ENCODE data around the gene CD1E.

The CD1E gene

DNA sequence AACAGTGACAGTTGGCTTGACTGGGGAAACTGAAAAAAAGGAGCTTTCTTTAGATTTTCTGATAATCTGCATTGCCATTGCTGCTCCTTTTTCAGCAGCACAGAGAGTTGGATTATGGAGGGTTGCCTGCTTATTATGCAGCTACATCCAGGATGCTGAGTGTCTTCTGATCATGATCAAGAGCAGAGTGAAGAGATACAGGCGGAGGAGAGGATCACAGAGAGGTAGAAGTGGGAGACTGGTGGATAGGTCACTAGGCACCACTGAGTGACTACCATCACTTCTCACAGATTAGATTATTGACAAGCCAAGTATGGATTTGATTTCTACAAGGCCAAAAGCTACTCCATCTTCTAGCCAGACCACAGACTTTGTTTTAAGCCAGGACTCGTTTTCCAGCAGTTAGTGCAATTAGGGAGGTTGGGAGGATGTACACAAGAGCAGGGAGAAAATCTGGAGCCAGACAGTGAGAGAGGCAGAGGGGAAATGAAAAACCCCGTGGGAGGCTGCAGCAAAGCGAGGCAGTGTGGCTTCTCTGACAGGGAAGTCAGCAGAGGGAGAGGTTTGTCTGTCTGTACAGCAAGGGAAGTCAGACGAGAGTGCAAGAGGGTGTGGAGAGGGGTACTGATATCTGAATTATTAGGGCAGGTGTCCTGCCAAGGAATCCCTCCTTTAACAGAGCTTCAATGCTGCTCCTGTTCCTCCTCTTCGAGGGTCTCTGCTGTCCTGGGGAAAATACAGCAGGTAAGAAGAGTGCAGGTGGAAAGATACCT lies at the start of gene CD1E:
TSS of gene CD1E (plus strand) at position 592 of the 773 bp plus-strand sequence. CDS start at position 687, 95 bp downstream.
- H3K9me3 ChIP-seq = no peaks in the 10 kb centered on the region
- no peaks in the 10 kb centered on the region for H3K4me1 ChIP-seq
- no peak for DNase-seq (ENCODE audit: low spot score in 2 of 2)
- H3K27me3 ChIP-seq (ENCODE audit: low read depth) = no peaks in the 10 kb centered on the region
- no peaks in the 10 kb centered on the region for H3K36me3 ChIP-seq (replicated peaks)
- in situ Hi-C loops (cut with MboI; ENCODE audit: low sequenced_read_pairs) = no loop called here
- no peak within 1 kb of the TSS for H3K4me3 ChIP-seq

DNA sequence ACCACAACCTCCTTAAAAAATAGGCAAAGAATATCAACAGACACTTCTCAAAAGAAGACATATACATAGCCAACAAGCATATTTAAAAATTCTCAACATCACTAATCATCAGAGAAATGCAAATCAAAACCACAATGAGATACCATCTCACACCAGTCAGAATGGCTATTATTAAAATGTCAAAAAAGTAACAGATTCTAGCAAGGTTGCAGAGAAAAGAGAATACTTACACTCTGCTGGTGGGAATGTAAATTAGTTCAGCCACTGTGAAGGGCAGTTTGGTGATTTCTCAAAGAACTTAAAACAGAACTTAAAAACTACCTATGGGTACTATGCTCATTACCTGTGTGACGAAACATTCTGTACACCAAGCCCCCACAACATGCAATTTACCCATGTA lies 43.1 kb upstream of the CD1E start:
- Histone ChIP-seq H3K27me3 (ENCODE audit: low read depth) (no peaks in the 10 kb centered on the region), H3K9me3 (no peaks in the 10 kb centered on the region), H3K36me3 (replicated peaks) (no peaks in the 10 kb centered on the region), H3K4me3 (no peak overlapping the region), H3K4me1 (no peaks in the 10 kb centered on the region)
- in situ Hi-C loops (cut with MboI; ENCODE audit: low sequenced_read_pairs) = no loop called here
- DNase-seq (ENCODE audit: low spot score in 2 of 2) = no peak

DNA sequence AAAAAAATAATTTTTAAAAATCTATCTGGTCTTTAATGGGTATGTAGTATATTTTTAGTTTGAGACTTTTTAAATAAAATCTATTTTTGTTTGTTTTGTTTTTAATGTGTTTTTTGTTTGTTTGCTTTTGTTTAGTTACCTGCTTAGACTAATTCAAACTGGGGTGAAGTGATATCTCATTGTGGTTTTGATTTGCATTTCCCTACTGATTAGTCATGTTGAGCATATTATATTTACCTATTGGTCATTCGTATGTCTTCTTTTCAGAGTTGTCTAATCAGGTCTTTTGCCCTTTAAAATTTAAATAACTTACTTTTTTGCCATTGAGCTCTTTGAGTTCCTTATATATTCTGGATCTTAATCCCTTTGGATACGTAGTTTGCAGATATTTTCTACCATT lies 42.6 kb upstream of the CD1E start:
- DNase-seq (ENCODE audit: low spot score in 2 of 2) = no peak
- in situ Hi-C loops (cut with MboI; ENCODE audit: low sequenced_read_pairs) = no loop called here
- Histone ChIP-seq H3K36me3 (replicated peaks) (no peaks in the 10 kb centered on the region), H3K4me1 (no peaks in the 10 kb centered on the region), H3K27me3 (ENCODE audit: low read depth) (no peaks in the 10 kb centered on the region), H3K9me3 (no peaks in the 10 kb centered on the region), H3K4me3 (no peak overlapping the region)

- no peak for DNase-seq (ENCODE audit: low spot score in 2 of 2)
- Histone ChIP-seq H3K27me3 (ENCODE audit: low read depth) (no peaks in the 10 kb centered on the region), H3K9me3 (no peaks in the 10 kb centered on the region), H3K4me1 (no peaks in the 10 kb centered on the region), H3K36me3 (replicated peaks) (no peaks in the 10 kb centered on the region), H3K4me3 (no peak overlapping the region)
- in situ Hi-C loops (cut with MboI; ENCODE audit: low sequenced_read_pairs) = no loop called here
Observed at GRCh38 chr1:158323866-158324265, 29.8 kb upstream of the CD1E start.

DNA sequence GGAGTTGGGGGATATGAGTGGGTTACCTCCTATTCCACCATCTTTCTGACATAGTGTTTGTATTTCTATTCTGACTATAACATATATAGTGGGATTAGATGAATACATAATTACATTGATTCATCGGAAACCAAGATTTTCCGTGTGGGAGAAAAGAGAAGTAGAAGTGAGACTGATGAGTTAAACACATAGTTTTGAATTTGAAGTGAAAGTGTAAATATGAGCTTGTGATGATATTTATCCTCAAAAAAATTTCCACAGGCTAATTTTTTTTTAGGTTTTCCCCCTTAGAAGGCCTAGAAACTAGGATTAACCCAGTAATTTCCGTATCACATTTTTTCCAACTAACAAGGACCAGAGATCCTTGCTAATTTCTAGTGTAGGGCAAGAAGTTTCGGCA lies 29.3 kb upstream of the CD1E start:
- Histone ChIP-seq H3K4me3 (no peak overlapping the region), H3K4me1 (no peaks in the 10 kb centered on the region), H3K27me3 (ENCODE audit: low read depth) (no peaks in the 10 kb centered on the region), H3K36me3 (replicated peaks) (no peaks in the 10 kb centered on the region), H3K9me3 (no peaks in the 10 kb centered on the region)
- in situ Hi-C loops (cut with MboI; ENCODE audit: low sequenced_read_pairs) = no loop called here
- no peak for DNase-seq (ENCODE audit: low spot score in 2 of 2)

DNA sequence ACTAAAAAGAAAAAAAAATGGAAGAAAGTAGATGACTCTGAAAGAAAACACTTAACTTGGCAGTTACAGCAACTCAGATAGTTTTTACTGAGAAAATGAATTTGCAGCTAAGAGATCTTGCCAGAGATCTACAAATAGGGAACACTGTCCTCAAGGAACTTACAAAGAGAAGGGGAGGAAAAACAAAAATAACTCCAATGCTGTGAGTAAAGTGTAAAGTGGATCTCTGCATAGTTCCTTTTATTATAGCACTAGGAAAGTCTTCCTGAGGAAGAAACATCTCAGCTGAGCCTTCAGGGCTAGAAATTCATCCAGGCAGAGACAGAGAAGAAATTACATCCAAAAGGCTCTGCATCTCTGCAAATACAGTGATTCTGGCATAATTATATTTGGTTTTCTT lies 26.2 kb upstream of the CD1E start:
- no peaks in the 10 kb centered on the region for H3K4me1 ChIP-seq
- in situ Hi-C loops (cut with MboI; ENCODE audit: low sequenced_read_pairs) = no loop called here
- H3K9me3 ChIP-seq = no peaks in the 10 kb centered on the region
- no peak for DNase-seq (ENCODE audit: low spot score in 2 of 2)
- no peaks in the 10 kb centered on the region for H3K27me3 ChIP-seq (ENCODE audit: low read depth)
- no peak overlapping the region for H3K4me3 ChIP-seq
- no peaks in the 10 kb centered on the region for H3K36me3 ChIP-seq (replicated peaks)

- H3K9me3 ChIP-seq = no peaks in the 10 kb centered on the region
- no peaks in the 10 kb centered on the region for H3K4me1 ChIP-seq
- in situ Hi-C loops (cut with MboI; ENCODE audit: low sequenced_read_pairs) = no loop called here
- H3K27me3 ChIP-seq (ENCODE audit: low read depth) = no peaks in the 10 kb centered on the region
- H3K36me3 ChIP-seq (replicated peaks) = no peaks in the 10 kb centered on the region
- no peak overlapping the region for H3K4me3 ChIP-seq
- no peak for DNase-seq (ENCODE audit: low spot score in 2 of 2)
Observed at GRCh38 chr1:158328426-158328825, 25.3 kb upstream of the CD1E start.

DNA sequence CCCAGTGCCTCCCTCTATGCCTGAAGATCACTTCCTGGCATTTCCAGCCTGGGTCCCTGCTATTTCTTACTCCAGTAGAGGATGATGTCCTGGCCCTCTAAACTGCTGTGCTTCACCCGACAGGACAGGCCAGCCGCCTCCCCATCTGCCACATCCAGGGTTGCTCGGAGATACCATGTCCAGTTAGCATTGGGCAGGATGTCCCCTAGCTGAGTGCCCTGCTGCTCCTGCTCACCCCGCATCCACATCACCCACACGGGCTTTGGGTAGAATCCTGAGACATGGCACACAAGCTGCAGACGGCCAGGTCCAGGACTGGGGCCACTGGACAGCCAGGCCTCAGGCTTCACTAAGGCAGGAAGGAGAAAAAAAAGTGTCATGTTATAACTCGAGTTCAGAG lies 24.4 kb upstream of the CD1E start:
- no peaks in the 10 kb centered on the region for H3K4me1 ChIP-seq
- in situ Hi-C loops (cut with MboI; ENCODE audit: low sequenced_read_pairs) = no loop called here
- DNase-seq (ENCODE audit: low spot score in 2 of 2) = no peak
- no peaks in the 10 kb centered on the region for H3K27me3 ChIP-seq (ENCODE audit: low read depth)
- H3K36me3 ChIP-seq (replicated peaks) = no peaks in the 10 kb centered on the region
- H3K9me3 ChIP-seq = no peaks in the 10 kb centered on the region
- H3K4me3 ChIP-seq = no peak overlapping the region

DNA sequence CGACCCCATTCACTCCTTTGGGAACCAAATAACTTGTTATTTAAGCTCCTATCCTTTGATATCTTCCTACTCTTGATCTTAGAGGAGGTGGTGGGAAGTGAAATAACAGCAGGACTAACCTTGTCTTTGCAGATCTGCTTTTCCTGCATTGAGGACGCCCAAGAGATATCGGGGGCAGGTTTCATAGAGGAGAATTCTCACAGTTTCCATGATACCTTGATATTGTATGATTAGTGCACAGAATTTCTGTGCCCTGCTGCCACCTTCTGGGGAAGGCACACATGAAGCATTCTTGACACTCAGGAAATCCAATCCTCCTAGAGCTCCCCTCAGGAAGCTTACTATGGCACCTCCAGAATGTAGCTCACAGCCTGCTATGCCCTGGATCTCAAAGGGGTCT lies 24.0 kb upstream of the CD1E start:
- no peak overlapping the region for H3K4me3 ChIP-seq

DNA sequence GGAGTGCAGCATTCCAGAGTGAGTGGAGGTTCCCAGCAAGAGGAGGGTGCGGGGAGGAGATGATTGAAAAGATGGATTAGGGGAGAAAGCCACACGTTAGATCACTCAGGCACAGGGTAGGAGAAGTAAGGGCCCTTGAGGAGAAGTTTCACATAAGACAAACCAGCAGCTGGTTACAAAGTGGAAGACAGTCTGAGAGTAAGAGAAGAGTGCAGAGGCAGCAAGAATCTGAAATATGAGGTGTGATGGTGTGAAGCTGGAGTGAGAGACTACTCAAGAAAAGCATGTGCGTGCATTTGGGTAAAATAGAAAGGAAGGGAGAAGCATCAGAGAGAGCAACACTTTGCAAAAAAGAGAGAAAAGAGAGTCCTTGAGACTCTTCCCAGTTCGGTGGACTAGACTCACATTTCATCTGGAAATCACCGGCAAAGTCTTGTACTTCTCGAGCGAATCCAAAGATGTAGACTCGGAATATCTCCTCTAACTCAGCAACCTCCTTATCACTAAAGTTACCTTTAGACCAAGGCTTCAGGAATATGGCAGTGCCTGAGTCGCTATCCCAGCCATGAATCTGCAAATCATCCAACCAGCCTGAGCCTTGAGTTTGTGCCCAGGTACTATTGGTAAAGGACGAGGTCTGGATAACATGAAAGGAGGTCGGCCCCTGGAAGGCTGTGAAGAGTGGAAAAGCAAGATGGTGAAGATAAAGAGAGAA lies 23.1 kb upstream of the CD1E start:
- no peaks in the 10 kb centered on the region for H3K27me3 ChIP-seq (ENCODE audit: low read depth)
- H3K4me1 ChIP-seq = no peaks in the 10 kb centered on the region
- no peak overlapping the region for H3K4me3 ChIP-seq
- no peaks in the 10 kb centered on the region for H3K9me3 ChIP-seq
- no peaks in the 10 kb centered on the region for H3K36me3 ChIP-seq (replicated peaks)
- in situ Hi-C loops (cut with MboI; ENCODE audit: low sequenced_read_pairs) = no loop called here
- no peak for DNase-seq (ENCODE audit: low spot score in 2 of 2)

More for the DNA sequence above, 24.0 kb upstream of the CD1E start:
- Histone ChIP-seq H3K9me3 (no peaks in the 10 kb centered on the region), H3K27me3 (ENCODE audit: low read depth) (no peaks in the 10 kb centered on the region), H3K36me3 (replicated peaks) (no peaks in the 10 kb centered on the region), H3K4me1 (no peaks in the 10 kb centered on the region)
- in situ Hi-C loops (cut with MboI; ENCODE audit: low sequenced_read_pairs) = no loop called here
- DNase-seq (ENCODE audit: low spot score in 2 of 2) = no peak

DNA sequence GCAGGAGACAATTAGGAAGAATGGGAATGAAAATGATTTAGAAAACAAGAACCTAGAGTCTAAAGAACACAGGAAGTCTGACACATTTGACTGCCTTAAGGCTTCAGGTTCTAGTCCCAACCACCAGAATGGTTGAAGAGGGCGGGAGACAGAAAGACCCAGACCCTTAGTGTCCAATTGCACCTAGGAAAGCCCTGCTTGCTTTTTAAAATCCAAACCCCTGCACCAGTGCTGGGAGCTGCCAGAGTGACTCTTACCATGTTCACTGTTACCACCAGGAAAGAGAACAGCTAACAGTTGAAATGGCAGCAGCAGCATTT lies 22.6 kb upstream of the CD1E start:
- no peaks in the 10 kb centered on the region for H3K9me3 ChIP-seq
- H3K36me3 ChIP-seq (replicated peaks) = no peaks in the 10 kb centered on the region
- DNase-seq (ENCODE audit: low spot score in 2 of 2) = no peak
- H3K4me3 ChIP-seq = no peak overlapping the region
- in situ Hi-C loops (cut with MboI; ENCODE audit: low sequenced_read_pairs) = no loop called here
- no peaks in the 10 kb centered on the region for H3K4me1 ChIP-seq
- no peaks in the 10 kb centered on the region for H3K27me3 ChIP-seq (ENCODE audit: low read depth)

DNA sequence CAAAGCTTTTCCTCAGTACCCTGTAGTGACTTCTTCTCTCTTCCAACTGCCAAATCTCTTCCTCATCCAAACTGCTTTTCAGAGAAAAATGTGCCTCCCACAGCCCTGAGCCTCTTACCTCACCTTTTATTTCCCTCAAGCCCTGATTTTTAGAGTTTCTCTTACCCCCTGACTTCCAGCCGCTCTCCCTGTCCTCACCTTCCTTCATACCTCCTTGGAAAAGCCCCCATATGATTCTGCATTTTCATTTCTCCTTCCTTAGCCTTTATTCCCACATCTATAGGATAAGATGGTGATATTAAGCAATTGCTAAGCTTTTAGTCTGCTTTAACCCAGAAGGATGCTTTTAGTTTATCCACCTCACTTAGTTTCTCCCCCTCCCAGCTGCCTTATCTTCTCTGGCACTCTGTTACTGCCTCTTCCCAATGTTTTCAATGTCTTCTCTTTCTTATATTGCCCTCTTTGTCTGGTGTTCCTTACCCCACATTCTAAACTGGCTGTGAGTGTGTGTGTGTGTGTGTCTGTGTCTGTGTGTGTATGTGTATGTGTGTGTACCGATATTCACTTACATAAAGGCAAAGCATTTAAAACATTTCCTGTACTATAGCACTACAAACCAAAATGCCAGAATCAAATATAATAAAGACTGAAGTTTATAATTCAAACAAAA lies 22.1 kb upstream of the CD1E start, which contains the start of gene CD1B:
TSS of gene CD1B (minus strand) at position 51 of the 670 bp plus-strand sequence. CDS start 108 bp downstream, outside the sequence.
- no peak for DNase-seq (ENCODE audit: low spot score in 2 of 2)
- no peak within 1 kb of the TSS for H3K4me3 ChIP-seq
- no peaks in the 10 kb centered on the region for H3K27me3 ChIP-seq (ENCODE audit: low read depth)

DNA sequence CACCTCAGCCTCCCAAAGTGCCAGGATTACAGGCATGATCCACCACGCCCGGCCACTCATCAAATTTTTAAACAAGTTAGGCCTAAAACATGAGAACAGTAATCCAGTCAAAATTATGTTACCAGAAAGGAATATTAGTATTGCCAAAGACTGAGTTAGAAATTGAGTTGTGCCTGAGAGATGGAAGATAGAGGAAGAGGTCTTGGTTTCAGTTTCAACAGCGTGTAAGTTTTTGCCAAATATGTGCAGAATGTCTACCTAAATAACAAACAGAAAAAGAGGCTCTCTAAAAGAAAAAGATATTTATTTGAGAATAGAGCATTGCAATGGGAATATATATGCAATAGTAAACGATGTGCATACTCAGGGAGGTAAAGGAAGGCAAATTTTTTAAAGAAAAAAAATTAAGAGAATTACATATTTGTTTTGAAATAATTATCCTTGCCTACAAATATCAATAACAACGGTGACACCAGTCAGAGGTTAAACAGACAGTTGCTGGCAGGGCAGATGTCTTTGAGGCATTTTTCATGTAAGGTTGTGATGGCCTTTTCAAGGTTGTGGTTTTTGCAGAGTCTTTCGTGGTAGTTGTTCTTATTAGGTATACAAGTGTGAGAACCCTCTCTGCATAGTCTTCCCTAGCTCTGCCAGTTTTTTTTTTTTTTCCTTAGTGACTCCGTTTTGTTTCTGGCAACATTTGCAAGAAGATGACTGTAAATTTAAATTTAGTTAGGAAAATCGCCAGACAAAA lies 20.1 kb upstream of the CD1E start:
- Histone ChIP-seq H3K4me1 (no peaks in the 10 kb centered on the region), H3K27me3 (ENCODE audit: low read depth) (no peaks in the 10 kb centered on the region), H3K4me3 (no peak overlapping the region), H3K36me3 (replicated peaks) (no peaks in the 10 kb centered on the region), H3K9me3 (no peaks in the 10 kb centered on the region)
- no peak for DNase-seq (ENCODE audit: low spot score in 2 of 2)
- in situ Hi-C loops (cut with MboI; ENCODE audit: low sequenced_read_pairs) = no loop called here

More for the DNA sequence above, 22.1 kb upstream of the CD1E start, which contains the start of gene CD1B:
- Histone ChIP-seq H3K4me1 (no peaks in the 10 kb centered on the region), H3K36me3 (replicated peaks) (no peaks in the 10 kb centered on the region), H3K9me3 (no peaks in the 10 kb centered on the region)
- in situ Hi-C loops (cut with MboI; ENCODE audit: low sequenced_read_pairs) = no loop called here
